GM12865 (cell line): ENCODE data around the gene LCE6A.
A peak's percentile ranks its signal among the peaks of the same experiment; 100 is the strongest.

ENCODE experiments used
- DNase-seq: peaks from one replicate; pipeline ENCODE4 v3.0.0; 2010; ENCODE audit warnings: low read depth
- H3K4me3 ChIP-seq: 2 replicates; pipeline ENCODE4 v1.5.1; 2011; ENCODE audit warnings: mild to moderate bottlenecking, low read depth, low read length, control low read depth
- CTCF ChIP-seq: IDR thresholded peaks from 2 replicates; pipeline ENCODE4 v1.5.1; 2011; ENCODE audit warnings: low read length, control low read depth, low read depth, inconsistent platforms; ENCODE audit not compliant: insufficient read depth; ENCODE audit errors: missing control alignments

LCE6A gene

GRCh38 chr1:152884085-152884484 is 41.4 kb downstream of the LCE6A start:
- TF ChIP-seq CTCF, result no peak
- no peak overlapping the region for H3K4me3 ChIP-seq
- peak; percentile 40 for DNase-seq

GRCh38 chr1:152884506-152884905 is 41.9 kb downstream of the LCE6A start:
- H3K4me3 ChIP-seq, result no peak overlapping the region
- no peak for TF ChIP-seq CTCF
- DNase-seq, result no peak

GRCh38 chr1:152884966-152885624 is 42.4 kb downstream of the LCE6A start:
- no peak for DNase-seq
- no peak overlapping the region for H3K4me3 ChIP-seq
- no peak for TF ChIP-seq CTCF

GRCh38 chr1:152886085-152886484 is 43.4 kb downstream of the LCE6A start:
- H3K4me3 ChIP-seq, result no peak overlapping the region
- no peak for TF ChIP-seq CTCF
- no peak for DNase-seq

GRCh38 chr1:152886758-152887409 is 44.2 kb downstream of the LCE6A start:
- no peak for DNase-seq
- TF ChIP-seq CTCF, result no peak
- H3K4me3 ChIP-seq, result no peak overlapping the region

- TF ChIP-seq CTCF, result no peak
- no peak overlapping the region for H3K4me3 ChIP-seq
- DNase-seq, result no peak
Observed at GRCh38 chr1:152888126-152888525, 45.5 kb downstream of the LCE6A start.
